Mesenchymal stem cell (in vitro differentiated cells and primary cell): ENCODE measurements around the gene FSHR.

Source experiments
- DNase-seq: peaks from one replicate; pipeline ENCODE4 v3.0.0-alpha.2; 2013
- H2AFZ ChIP-seq: one replicate; pipeline ENCODE4 v1.6.1; 2013; ENCODE audit warnings: low read depth, mild to moderate bottlenecking, control low read depth, inconsistent platforms, low read length, moderate library complexity
- H2AK5ac ChIP-seq: 2 replicates; pipeline ENCODE4 v1.6.1; 2013; ENCODE audit warnings: low read length, moderate library complexity, mild to moderate bottlenecking, inconsistent platforms; ENCODE audit not compliant: severe bottlenecking
- H2BK120ac ChIP-seq: one replicate; pipeline ENCODE4 v1.6.1; 2013; ENCODE audit warnings: low read depth, mild to moderate bottlenecking, inconsistent platforms, low read length, moderate library complexity
- H2BK12ac ChIP-seq, 2 experiments: one replicate each; pipeline ENCODE4 v1.6.1; 2013; ENCODE audit warnings: inconsistent platforms in 2 of 2, low read length in 2 of 2, mild to moderate bottlenecking in 2 of 2, moderate library complexity in 2 of 2, control low read depth in 1 of 2
- H2BK15ac ChIP-seq: one replicate; pipeline ENCODE4 v1.6.1; 2013; ENCODE audit warnings: mild to moderate bottlenecking, low read depth, inconsistent platforms; ENCODE audit not compliant: poor library complexity, severe bottlenecking
- H2BK5ac ChIP-seq: 2 replicates; pipeline ENCODE4 v1.6.1; 2013; ENCODE audit warnings: low read depth, mild to moderate bottlenecking, low read length, control low read depth, inconsistent platforms; ENCODE audit not compliant: poor library complexity, severe bottlenecking
- H3K14ac ChIP-seq, 2 experiments: one replicate each; pipeline ENCODE4 v1.6.1; 2013; ENCODE audit warnings: inconsistent platforms in 2 of 2, low read length in 2 of 2, control low read depth in 1 of 2, mild to moderate bottlenecking in 1 of 2, moderate library complexity in 1 of 2
- H3K18ac ChIP-seq, 2 experiments: one replicate each; pipeline ENCODE4 v1.6.1; 2013; ENCODE audit warnings: inconsistent platforms in 2 of 2, low read length in 2 of 2, control low read depth in 1 of 2, low read depth in 1 of 2, mild to moderate bottlenecking in 1 of 2
- H3K23ac ChIP-seq, 2 experiments: one replicate each; pipeline ENCODE4 v1.6.1; 2013; ENCODE audit warnings: inconsistent platforms in 2 of 2, low read length in 2 of 2, mild to moderate bottlenecking in 2 of 2, moderate library complexity in 2 of 2, control low read depth in 1 of 2
- H3K27ac ChIP-seq: 2 replicates; pipeline ENCODE4 v1.5.1; 2013; ENCODE audit warnings: mild to moderate bottlenecking, moderate library complexity, low read length, control low read depth, inconsistent platforms; ENCODE audit not compliant: poor library complexity, severe bottlenecking
- H3K27me3 ChIP-seq, 2 experiments: 2 replicates each; pipeline versions ENCODE4 v1.6.1 to v1.7.0; 2013; ENCODE audit warnings: low read length in 2 of 2, mild to moderate bottlenecking in 2 of 2, moderate library complexity in 2 of 2, control low read depth in 1 of 2, inconsistent platforms in 1 of 2; ENCODE audit not compliant: control insufficient read depth in 1 of 2, insufficient read depth in 1 of 2
- H3K36me3 ChIP-seq, 2 experiments: 2 replicates each; pipeline versions ENCODE4 v1.6.1 to v1.7.0; 2013; ENCODE audit warnings: low read length in 2 of 2, control low read depth in 1 of 2, inconsistent platforms in 1 of 2, low read depth in 1 of 2, mild to moderate bottlenecking in 1 of 2; ENCODE audit not compliant: insufficient read depth in 2 of 2, control insufficient read depth in 1 of 2
- H3K4ac ChIP-seq, 2 experiments: one replicate each; pipeline ENCODE4 v1.6.1; 2013; ENCODE audit warnings: inconsistent platforms in 2 of 2, low read length in 2 of 2, mild to moderate bottlenecking in 2 of 2, moderate library complexity in 2 of 2, control low read depth in 1 of 2, low read depth in 1 of 2
- H3K4me1 ChIP-seq: 2 replicates; pipeline ENCODE4 v1.6.1; 2013; ENCODE audit warnings: low read depth, low read length, control low read depth; ENCODE audit not compliant: control insufficient read depth, insufficient read depth
- H3K4me2 ChIP-seq: 2 replicates; pipeline ENCODE4 v1.6.1; 2013; ENCODE audit warnings: low read length, mild to moderate bottlenecking, inconsistent platforms; ENCODE audit not compliant: poor library complexity, severe bottlenecking
- H3K4me3 ChIP-seq, 2 experiments: 2 replicates each; pipeline versions ENCODE4 v1.5.1 to v1.7.0; 2013; ENCODE audit warnings: low read length in 2 of 2, mild to moderate bottlenecking in 2 of 2, control low read depth in 1 of 2, low read depth in 1 of 2; ENCODE audit not compliant: insufficient read depth in 1 of 2
- H3K79me1 ChIP-seq: replicated peaks from 2 replicates; pipeline ENCODE4 v1.6.1; 2013; ENCODE audit warnings: mild to moderate bottlenecking, control low read depth, low read length, inconsistent platforms; ENCODE audit not compliant: poor library complexity, severe bottlenecking
- H3K9ac ChIP-seq: 2 replicates; pipeline ENCODE4 v1.7.0; 2013; ENCODE audit warnings: mild to moderate bottlenecking, low read length, moderate library complexity
- H3K9me3 ChIP-seq: 2 replicates; pipeline ENCODE4 v1.7.0; 2013; ENCODE audit warnings: mild to moderate bottlenecking, low read length; ENCODE audit not compliant: control insufficient read depth
- H4K8ac ChIP-seq: one replicate; pipeline ENCODE4 v1.6.1; 2013; ENCODE audit warnings: inconsistent platforms, mild to moderate bottlenecking, low read length, moderate library complexity
- H4K91ac ChIP-seq: one replicate; pipeline ENCODE4 v1.6.1; 2013; ENCODE audit warnings: mild to moderate bottlenecking, low read length, inconsistent platforms
- WGBS: methylation state at CpG from one replicate; pipeline ENCODE4 v1.1.7; 2013; ENCODE audit warnings: mixed read lengths; 5-methylcytosine and 5-hydroxymethylcytosine counted together

FSHR gene

GRCh38 chr2:49175831-49176230, 21.5 kb upstream of the FSHR start:
- Histone ChIP-seq H2AFZ (no peak overlapping the region), H2BK120ac (no peak overlapping the region), H3K4ac (no peak overlapping the region), H3K27me3 (no peaks in the 10 kb centered on the region), H3K79me1 (no peaks in the 10 kb centered on the region), H4K91ac (no peak overlapping the region), H3K27ac (no peak overlapping the region), H3K9ac (no peak overlapping the region), H3K4me1 (no peaks in the 10 kb centered on the region), H4K8ac (no peak overlapping the region), H3K23ac (no peak overlapping the region), H2AK5ac (no peak overlapping the region), H3K4me3 (no peak overlapping the region), H3K14ac (no peak overlapping the region), H3K9me3 (no peaks in the 10 kb centered on the region), H3K18ac (no peak overlapping the region), H2BK5ac (no peak overlapping the region), H3K4me2 (no peak overlapping the region), H3K36me3 (no peaks in the 10 kb centered on the region), H2BK12ac (no peak overlapping the region), H2BK15ac (no peak overlapping the region)
- WGBS: 46% methylated on average over 3 of the region's 3 CpGs
- no peak for DNase-seq

GRCh38 chr2:49174750-49175149, 20.4 kb upstream of the FSHR start:
- Histone ChIP-seq H3K18ac (no peak overlapping the region), H3K14ac (no peak overlapping the region), H3K36me3 (no peaks in the 10 kb centered on the region), H3K23ac (no peak overlapping the region), H4K91ac (no peak overlapping the region), H3K4ac (no peak overlapping the region), H2AK5ac (no peak overlapping the region), H3K4me3 (no peak overlapping the region), H2BK15ac (no peak overlapping the region), H3K79me1 (no peaks in the 10 kb centered on the region), H2AFZ (no peak overlapping the region), H4K8ac (no peak overlapping the region), H3K27ac (no peak overlapping the region), H3K9me3 (no peaks in the 10 kb centered on the region), H2BK5ac (no peak overlapping the region), H3K9ac (no peak overlapping the region), H2BK120ac (no peak overlapping the region), H3K4me2 (no peak overlapping the region), H3K27me3 (no peaks in the 10 kb centered on the region), H2BK12ac (no peak overlapping the region), H3K4me1 (no peaks in the 10 kb centered on the region)
- DNase-seq: no peak
- 80% methylated on average over 2 of the region's 3 CpGs for WGBS

- Histone ChIP-seq H3K4me3 (no peak overlapping the region), H3K4ac (no peak overlapping the region), H3K9me3 (no peaks in the 10 kb centered on the region), H3K18ac (no peak overlapping the region), H4K8ac (no peak overlapping the region), H2BK15ac (no peak overlapping the region), H3K14ac (no peak overlapping the region), H2BK5ac (no peak overlapping the region), H2BK12ac (no peak overlapping the region), H3K36me3 (no peaks in the 10 kb centered on the region), H3K4me2 (no peak overlapping the region), H2AK5ac (no peak overlapping the region), H2AFZ (no peak overlapping the region), H3K27me3 (no peaks in the 10 kb centered on the region), H3K23ac (no peak overlapping the region), H3K4me1 (no peaks in the 10 kb centered on the region), H4K91ac (no peak overlapping the region), H3K27ac (no peak overlapping the region), H2BK120ac (no peak overlapping the region), H3K9ac (no peak overlapping the region), H3K79me1 (no peaks in the 10 kb centered on the region)
- DNase-seq: no peak
These were observed 12.8 kb upstream of the FSHR start for GRCh38 chr2:49167131-49167530.

GRCh38 chr2:49165662-49166061, 11.3 kb upstream of the FSHR start:
- Histone ChIP-seq H2BK12ac (no peak overlapping the region), H3K14ac (no peak overlapping the region), H3K4ac (no peak overlapping the region), H4K8ac (no peak overlapping the region), H3K4me2 (no peak overlapping the region), H2BK120ac (no peak overlapping the region), H3K36me3 (no peaks in the 10 kb centered on the region), H3K23ac (no peak overlapping the region), H4K91ac (no peak overlapping the region), H3K27ac (no peak overlapping the region), H3K9me3 (no peaks in the 10 kb centered on the region), H3K4me1 (no peaks in the 10 kb centered on the region), H3K79me1 (no peaks in the 10 kb centered on the region), H2AFZ (no peak overlapping the region), H3K4me3 (no peak overlapping the region), H2BK5ac (no peak overlapping the region), H3K18ac (no peak overlapping the region), H3K27me3 (no peaks in the 10 kb centered on the region), H2AK5ac (no peak overlapping the region), H3K9ac (no peak overlapping the region), H2BK15ac (no peak overlapping the region)
- 53% methylated on average over 2 of the region's 3 CpGs for WGBS
- no peak for DNase-seq
